ENCODE data around the gene UNC80. TPM values are rescaled to one million over a fixed set of nuclear protein-coding genes. Genes with fewer than 3 reads are reported as not detected.

The UNC80 gene
- total RNA-seq, 2 experiments from 2014 or later, result not detected

DNA sequence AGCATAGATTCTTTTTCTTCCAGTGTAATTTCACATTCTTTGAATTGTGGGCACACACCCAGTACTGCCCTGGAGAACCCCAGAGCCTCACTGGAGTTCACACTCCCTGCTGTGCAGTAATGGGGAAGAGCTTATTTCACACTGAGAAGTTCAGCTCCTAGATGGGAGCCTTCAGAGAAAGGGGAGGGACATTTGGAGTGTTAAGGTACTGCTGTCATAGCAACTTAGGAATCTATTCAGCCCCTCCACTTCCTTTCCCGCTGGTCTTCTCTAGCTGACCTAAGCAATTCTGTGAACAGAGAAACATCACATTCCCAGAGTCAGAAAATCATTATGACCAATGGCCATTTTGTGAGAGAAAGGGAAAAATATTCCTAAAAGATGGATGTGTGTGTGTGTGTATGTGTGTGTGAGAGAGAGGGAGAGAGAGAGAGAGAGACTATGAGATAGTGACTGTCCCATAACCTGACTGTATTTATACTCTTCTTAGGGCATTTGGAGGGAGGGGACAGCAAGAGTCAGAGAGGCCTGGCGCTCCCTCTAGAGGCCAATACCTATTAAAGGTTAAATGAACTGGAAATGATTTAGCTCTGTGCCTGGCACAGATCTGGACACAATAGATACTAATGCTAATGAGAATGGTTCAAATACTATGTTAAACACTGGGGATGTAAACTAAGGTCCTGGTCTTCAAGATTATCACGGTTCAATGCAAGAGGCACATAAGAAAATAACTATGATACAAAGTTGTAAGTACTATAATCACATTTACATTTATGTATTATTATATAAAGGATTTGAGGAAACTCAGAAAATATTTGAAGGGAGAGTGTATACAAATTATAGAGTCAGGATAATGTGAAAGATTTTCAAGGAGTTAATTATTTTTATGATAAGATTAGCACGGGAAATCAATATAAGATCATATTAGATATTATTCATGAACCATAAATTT, 189.3 kb downstream of the UNC80 start:
- H3K27ac Mint-ChIP-seq, result no peak overlapping the region
- ChIA-PET POLR2A (no interaction called here), CTCF (interaction anchor here (0.6 to 1.5 kb wide), 24 partner anchors 8 to 1554 kb away, joined by 3 to 10 read pairs (median 3); partner anchors contain the start of gene PTH2R)
- intact Hi-C loops (cut with micrococcal nuclease), result loop anchor here (1.0 to 10.0 kb wide), 4 partner anchors 166 to 627 kb away; partner anchors contain the start of gene MAP2
- no peaks in the 10 kb centered on the region for H3K27me3 Mint-ChIP-seq
- no peaks in the 10 kb centered on the region for H3K36me3 Mint-ChIP-seq
- no peak overlapping the region for H3K4me3 Mint-ChIP-seq
- peak; percentile 48 for DNase-seq
- no peaks in the 10 kb centered on the region for H3K9me3 Mint-ChIP-seq
- no peaks in the 10 kb centered on the region for H3K4me1 Mint-ChIP-seq (ENCODE audit: low read depth)

DNA sequence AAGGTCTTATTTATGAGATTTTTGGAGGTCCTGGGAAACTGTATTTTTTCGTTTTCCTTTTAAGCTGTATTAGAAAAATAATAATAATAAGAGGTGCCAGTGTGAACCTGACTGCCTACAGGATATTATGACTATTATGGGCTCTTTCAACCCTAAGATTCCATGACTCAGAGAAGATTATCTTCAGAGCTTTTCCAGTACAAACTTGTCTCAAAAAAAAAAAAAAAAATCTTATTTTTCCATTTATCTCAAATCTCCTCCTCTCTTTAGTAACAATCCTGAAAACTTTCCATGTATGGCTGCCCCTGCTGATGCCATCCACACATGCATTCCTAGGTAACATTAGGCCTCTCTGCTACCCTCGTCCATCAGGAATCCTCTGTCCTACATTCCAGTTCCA, 194.1 kb downstream of the UNC80 start:
- intact Hi-C loops (cut with micrococcal nuclease), result loop anchor here (10.0 kb wide), 2 partner anchors 171 to 381 kb away; no protein-coding TSS in a partner anchor
- POLR2A ChIA-PET, result no interaction called here

GRCh38 chr2:209969692-209970091, 198.1 kb downstream of the UNC80 start:
- ChIA-PET POLR2A (no interaction called here), CTCF (interaction anchor here (1.0 kb wide), 1 partner anchor 9 kb away, joined by 6 read pairs; no protein-coding TSS in a partner anchor)
- intact Hi-C loops (cut with micrococcal nuclease), result loop anchor here (10.0 kb wide), 2 partner anchors 175 to 385 kb away; no protein-coding TSS in a partner anchor
- Mint-ChIP-seq H3K4me1 (ENCODE audit: low read depth) (no peaks in the 10 kb centered on the region), H3K27ac (no peak overlapping the region), H3K36me3 (no peaks in the 10 kb centered on the region), H3K9me3 (no peaks in the 10 kb centered on the region), H3K4me3 (no peak overlapping the region), H3K27me3 (peaks cover 7% of the 10 kb centered on the region)
- DNase-seq, result no peak

More for the DNA sequence above, 194.1 kb downstream of the UNC80 start:
- no peaks in the 10 kb centered on the region for H3K27me3 Mint-ChIP-seq
- no peak for DNase-seq
- CTCF ChIA-PET, result no interaction called here
- H3K4me1 Mint-ChIP-seq (ENCODE audit: low read depth), result no peaks in the 10 kb centered on the region
- no peaks in the 10 kb centered on the region for H3K36me3 Mint-ChIP-seq
- no peak overlapping the region for H3K27ac Mint-ChIP-seq
- no peaks in the 10 kb centered on the region for H3K9me3 Mint-ChIP-seq
- H3K4me3 Mint-ChIP-seq, result no peak overlapping the region

- no peak overlapping the region for H3K27ac Mint-ChIP-seq
- intact Hi-C loops (cut with micrococcal nuclease), result no loop called here
- no peaks in the 10 kb centered on the region for H3K9me3 Mint-ChIP-seq
- CTCF ChIA-PET, result interaction anchor here (0.9 to 1.1 kb wide), 2 partner anchors 226 to 229 kb away, joined by 3 to 5 read pairs; no protein-coding TSS in a partner anchor
- H3K4me3 Mint-ChIP-seq, result no peak overlapping the region
- POLR2A ChIA-PET, result no interaction called here
- H3K27me3 Mint-ChIP-seq, result peaks cover 7% of the 10 kb centered on the region
- no peak for DNase-seq
- H3K4me1 Mint-ChIP-seq (ENCODE audit: low read depth), result no peaks in the 10 kb centered on the region
- no peaks in the 10 kb centered on the region for H3K36me3 Mint-ChIP-seq
Measured at GRCh38 chr2:209970271-209970670, 198.6 kb downstream of the UNC80 start.

GRCh38 chr2:209970711-209971110, 199.1 kb downstream of the UNC80 start:
- no peaks in the 10 kb centered on the region for H3K36me3 Mint-ChIP-seq
- CTCF ChIA-PET, result interaction anchor here (0.9 to 1.1 kb wide), 2 partner anchors 226 to 228 kb away, joined by 3 to 5 read pairs; no protein-coding TSS in a partner anchor
- H3K4me1 Mint-ChIP-seq (ENCODE audit: low read depth), result no peaks in the 10 kb centered on the region
- H3K9me3 Mint-ChIP-seq, result no peaks in the 10 kb centered on the region
- intact Hi-C loops (cut with micrococcal nuclease), result no loop called here
- POLR2A ChIA-PET, result no interaction called here
- peaks cover 7% of the 10 kb centered on the region for H3K27me3 Mint-ChIP-seq
- no peak for DNase-seq
- H3K27ac Mint-ChIP-seq, result no peak overlapping the region
- H3K4me3 Mint-ChIP-seq, result no peak overlapping the region

- no peak overlapping the region for H3K27ac Mint-ChIP-seq
- H3K27me3 Mint-ChIP-seq, result peaks cover 7% of the 10 kb centered on the region
- ChIA-PET CTCF (interaction anchor here (1.2 to 2.0 kb wide), 2 partner anchors 12 to 226 kb away, joined by 4 to 6 read pairs; no protein-coding TSS in a partner anchor), POLR2A (no interaction called here)
- intact Hi-C loops (cut with micrococcal nuclease), result no loop called here
- H3K4me1 Mint-ChIP-seq (ENCODE audit: low read depth), result no peaks in the 10 kb centered on the region
- no peak overlapping the region for H3K4me3 Mint-ChIP-seq
- no peak for DNase-seq
- no peaks in the 10 kb centered on the region for H3K9me3 Mint-ChIP-seq
- no peaks in the 10 kb centered on the region for H3K36me3 Mint-ChIP-seq
Measured at GRCh38 chr2:209973328-209973727, 201.7 kb downstream of the UNC80 start.

GRCh38 chr2:209974576-209974975, 202.9 kb downstream of the UNC80 start:
- CTCF ChIA-PET, result interaction anchor here (1.0 to 5.6 kb wide), 2 partner anchors 13 to 223 kb away, joined by 5 to 79 read pairs; no protein-coding TSS in a partner anchor

DNA sequence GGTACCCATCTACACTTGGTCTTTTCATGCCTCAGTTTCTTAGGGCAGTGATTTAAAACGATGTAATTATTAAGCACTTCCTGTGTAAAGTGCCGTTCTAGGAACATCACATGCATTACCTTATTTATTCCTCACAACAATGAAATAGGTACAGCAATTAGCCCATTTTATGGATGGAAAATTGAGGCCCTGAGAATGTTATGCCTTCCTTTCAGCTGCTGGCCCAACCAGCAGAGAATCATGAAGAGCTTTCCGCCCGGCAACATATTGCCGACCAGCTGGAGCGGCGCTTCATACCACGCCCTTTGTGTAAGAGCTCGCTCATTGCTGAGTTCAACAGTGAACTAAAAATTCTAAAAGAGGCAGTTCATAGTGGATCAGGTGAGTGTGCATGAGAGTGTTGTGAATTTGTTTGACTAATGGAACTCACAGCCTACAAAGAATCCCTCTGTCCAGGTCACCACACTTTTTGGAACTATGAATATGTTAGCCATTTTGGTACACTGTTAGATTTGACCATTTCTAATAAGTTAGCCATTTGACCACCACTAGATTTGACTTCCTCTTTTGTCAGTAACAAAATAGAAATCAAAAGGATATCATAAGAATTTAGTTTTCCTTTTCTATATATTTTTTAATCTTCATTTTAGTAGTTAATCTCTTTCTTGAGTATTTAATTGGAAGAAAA, 205.2 kb downstream of the UNC80 start:
- H3K9me3 Mint-ChIP-seq, result no peaks in the 10 kb centered on the region
- CTCF ChIA-PET, result interaction anchor here (0.6 to 5.6 kb wide), 10 partner anchors 10 to 1616 kb away, joined by 3 to 79 read pairs (median 3); no protein-coding TSS in a partner anchor
- H3K4me1 Mint-ChIP-seq (ENCODE audit: low read depth), result no peaks in the 10 kb centered on the region

More at GRCh38 chr2:209974576-209974975, 202.9 kb downstream of the UNC80 start:
- no peaks in the 10 kb centered on the region for H3K36me3 Mint-ChIP-seq
- H3K4me3 Mint-ChIP-seq, result no peak overlapping the region
- no peaks in the 10 kb centered on the region for H3K9me3 Mint-ChIP-seq
- intact Hi-C loops (cut with micrococcal nuclease), result no loop called here
- no peaks in the 10 kb centered on the region for H3K4me1 Mint-ChIP-seq (ENCODE audit: low read depth)
- POLR2A ChIA-PET, result no interaction called here
- peaks cover 7% of the 10 kb centered on the region for H3K27me3 Mint-ChIP-seq
- H3K27ac Mint-ChIP-seq, result no peak overlapping the region
- no peak for DNase-seq

GRCh38 chr2:209977386-209978239, 206.0 kb downstream of the UNC80 start:
- H3K9me3 Mint-ChIP-seq, result no peaks in the 10 kb centered on the region
- no peak overlapping the region for H3K4me3 Mint-ChIP-seq
- CTCF ChIA-PET, result interaction anchor here (0.6 to 5.6 kb wide), 14 partner anchors 10 to 1615 kb away, joined by 3 to 79 read pairs (median 3); no protein-coding TSS in a partner anchor
- DNase-seq, result no peak
- no peaks in the 10 kb centered on the region for H3K36me3 Mint-ChIP-seq
- POLR2A ChIA-PET, result no interaction called here
- no peaks in the 10 kb centered on the region for H3K4me1 Mint-ChIP-seq (ENCODE audit: low read depth)
- H3K27ac Mint-ChIP-seq, result no peak overlapping the region
- intact Hi-C loops (cut with micrococcal nuclease), result loop anchor here (1.0 kb wide), 2 partner anchors 218 to 222 kb away; no protein-coding TSS in a partner anchor
- peaks cover 8% of the 10 kb centered on the region for H3K27me3 Mint-ChIP-seq

More for the DNA sequence above, 205.2 kb downstream of the UNC80 start:
- no peak overlapping the region for H3K4me3 Mint-ChIP-seq
- no peaks in the 10 kb centered on the region for H3K36me3 Mint-ChIP-seq
- no peak for DNase-seq
- intact Hi-C loops (cut with micrococcal nuclease), result loop anchor here (1.0 kb wide), 2 partner anchors 218 to 222 kb away; no protein-coding TSS in a partner anchor
- peaks cover 5% of the 10 kb centered on the region for H3K27me3 Mint-ChIP-seq
- H3K27ac Mint-ChIP-seq, result no peak overlapping the region
- POLR2A ChIA-PET, result no interaction called here

- intact Hi-C loops (cut with micrococcal nuclease), result no loop called here
- DNase-seq, result no peak
- ChIA-PET CTCF (no interaction called here), POLR2A (no interaction called here)
- Mint-ChIP-seq H3K4me3 (no peak overlapping the region), H3K27ac (no peak overlapping the region), H3K36me3 (no peaks in the 10 kb centered on the region), H3K4me1 (ENCODE audit: low read depth) (no peaks in the 10 kb centered on the region), H3K27me3 (peaks cover 11% of the 10 kb centered on the region), H3K9me3 (no peaks in the 10 kb centered on the region)
Measured at GRCh38 chr2:209984291-209984690, 212.7 kb downstream of the UNC80 start.

- no peaks in the 10 kb centered on the region for H3K9me3 Mint-ChIP-seq
- intact Hi-C loops (cut with micrococcal nuclease), result no loop called here
- H3K36me3 Mint-ChIP-seq, result no peaks in the 10 kb centered on the region
- POLR2A ChIA-PET, result no interaction called here
- H3K4me1 Mint-ChIP-seq (ENCODE audit: low read depth), result no peaks in the 10 kb centered on the region
- DNase-seq, result no peak
- no peak overlapping the region for H3K27ac Mint-ChIP-seq
- no peak overlapping the region for H3K4me3 Mint-ChIP-seq
- CTCF ChIA-PET, result interaction anchor here (2.4 kb wide), 1 partner anchor 213 kb away, joined by 13 read pairs; no protein-coding TSS in a partner anchor
- peaks cover 14% of the 10 kb centered on the region for H3K27me3 Mint-ChIP-seq
Measured at GRCh38 chr2:209985874-209986273, 214.2 kb downstream of the UNC80 start.

All from activated CD4-positive, alpha-beta memory T cell treated with anti-CD3 and anti-CD28 coated beads for 36 hours (primary cell).